Gastroesophageal sphincter (tissue), 4 donors: ENCODE results near the gene CHRM4. TPM values are rescaled to one million over a fixed set of nuclear protein-coding genes. Genes with fewer than 3 reads are reported as not detected.

Experiments used
- ATAC-seq: fragments of 150-250 bp; one replicate; pipeline ENCODE4 v1.9.1; 2016; ENCODE audit warnings: mild to moderate bottlenecking, moderate library complexity
- H3K27ac ChIP-seq, 4 donors: fragments of 200-600 bp; sonication (generic) in 3 of 4; 1 replicate in 3 of 4; 2 replicates in 1 of 4; pipeline ENCODE4 v1.5.1; 2016 to 2019
- H3K27me3 ChIP-seq: fragments of 200-600 bp; sonication (generic); one replicate; pipeline ENCODE4 v1.5.1; 2019
- H3K36me3 ChIP-seq, 2 donors: fragments of 200-600 bp; sonication (generic); one replicate each; pipeline ENCODE4 v1.5.1; 2019; ENCODE audit warnings: control low read depth in 1 of 2
- H3K4me1 ChIP-seq, 3 donors: fragments of 200-600 bp; sonication (generic); 1 replicate in 2 of 3; 2 replicates in 1 of 3; pipeline ENCODE4 v1.5.1; 2016 to 2019; ENCODE audit warnings: control low read depth in 2 of 3
- H3K4me3 ChIP-seq, 2 donors: fragments of 200-600 bp; sonication (generic); one replicate each; pipeline ENCODE4 v1.5.1; 2019; ENCODE audit warnings: mild to moderate bottlenecking in 1 of 2, moderate library complexity in 1 of 2
- H3K9me3 ChIP-seq, 3 donors: fragments of 200-600 bp; sonication (generic); one replicate each; pipeline ENCODE4 v1.5.1; 2017 to 2019; ENCODE audit warnings: control low read depth in 2 of 3
- CTCF ChIP-seq, 4 experiments: fragments of 200-600 bp in 2 of 4; fragments of 450-650 bp in 2 of 4; sonication (generic) in 1 of 4; IDR thresholded peaks; one replicate each; pipeline ENCODE4 v1.5.1; 2017 to 2019; ENCODE audit warnings: antibody characterized with exemption in 4 of 4, mild to moderate bottlenecking in 2 of 4, moderate library complexity in 2 of 4
- EP300 ChIP-seq: sonication (generic); formaldehyde crosslinking; IDR thresholded peaks from one replicate; pipeline ENCODE4 v1.6.1; 2017; ENCODE audit warnings: antibody characterized with exemption, mild to moderate bottlenecking
- POLR2A ChIP-seq, 2 donors: fragments of 450-650 bp; IDR thresholded peaks; one replicate each; pipeline ENCODE4 v1.6.1; 2017; ENCODE audit warnings: antibody characterized with exemption in 2 of 2, mild to moderate bottlenecking in 2 of 2, moderate library complexity in 1 of 2
- POLR2AphosphoS5 ChIP-seq: sonication (generic); formaldehyde crosslinking; IDR thresholded peaks from one replicate; pipeline ENCODE4 v1.6.1; 2017; ENCODE audit warnings: antibody characterized with exemption
- WGBS, 2 donors: methylation state at CpG; one replicate each; pipeline ENCODE4 v1.1.5; 2018; ENCODE audit warnings: low coverage in 1 of 2; 5-methylcytosine and 5-hydroxymethylcytosine counted together
- total RNA-seq, 4 donors: library from RNA; depleted of rRNA; stranded (reverse); fragments of >200 nt; gene quantifications; one replicate each; pipeline ENCODE4 v1.1.0, GENCODE V29; 2016

Gene CHRM4
- total RNA-seq, 4 donors from 2014 or later: 0.27 to 1.3 (median 0.69) TPM; not detected in 1

GRCh38 chr11:46367244-46367915 lies 24.2 kb downstream of the CHRM4 start:
- Histone ChIP-seq H3K27ac (peak overlapping the region in 2 of 4 donors; percentile 12 to 29), H3K4me3 (peak overlapping the region in 1 of 2 donors; percentile 12), H3K27me3 (no peaks in the 10 kb centered on the region), H3K36me3 (peaks cover 0 to 46% of the 10 kb centered on the region in 2 donors), H3K9me3 (no peaks in the 10 kb centered on the region), H3K4me1 (peaks cover 0 to 62% (median 21%) of the 10 kb centered on the region in 3 donors)
- no peak for TF ChIP-seq EP300
- no peak for TF ChIP-seq POLR2AphosphoS5
- TF ChIP-seq POLR2A (IDR thresholded peaks at IDR 0.05): no peak
- TF ChIP-seq CTCF (IDR thresholded peaks at IDR 0.05): peak in 3 of 4 experiments; percentile 89 to 98 (median 93)
- ATAC-seq: peak; percentile 73
- 5% methylated on average over 4 of the region's 32 CpGs; no CpG with 5 or more reads in 1 of the 2 donors for WGBS, 2 donors

GRCh38 chr11:46366661-46367161 lies 24.9 kb downstream of the CHRM4 start:
- Histone ChIP-seq H3K27ac (peak overlapping the region in 1 of 4 donors; percentile 12), H3K4me3 (no peak overlapping the region), H3K9me3 (no peaks in the 10 kb centered on the region), H3K36me3 (peaks cover 0 to 39% of the 10 kb centered on the region in 2 donors), H3K27me3 (no peaks in the 10 kb centered on the region), H3K4me1 (peaks cover 0 to 69% (median 28%) of the 10 kb centered on the region in 3 donors)
- WGBS, 2 donors: no CpG with 5 or more reads among the region's 31 CpGs
- no peak for ATAC-seq
- TF ChIP-seq EP300 (no peak), CTCF (IDR thresholded peaks at IDR 0.05) (no peak), POLR2AphosphoS5 (no peak), POLR2A (IDR thresholded peaks at IDR 0.05) (no peak)

GRCh38 chr11:46366260-46366659 lies 25.3 kb downstream of the CHRM4 start:
- no peak overlapping the region for H3K27ac ChIP-seq
- no peak for ATAC-seq
- H3K36me3 ChIP-seq: peaks cover 0 to 35% of the 10 kb centered on the region in 2 donors
- no peaks in the 10 kb centered on the region for H3K27me3 ChIP-seq
- no peak for TF ChIP-seq CTCF (IDR thresholded peaks at IDR 0.05)
- no peak for TF ChIP-seq EP300
- no peak for TF ChIP-seq POLR2A (IDR thresholded peaks at IDR 0.05)
- no peak for TF ChIP-seq POLR2AphosphoS5
- H3K4me1 ChIP-seq: peaks cover 0 to 73% (median 33%) of the 10 kb centered on the region in 3 donors
- H3K4me3 ChIP-seq: no peak overlapping the region
- WGBS, 2 donors: 80 to 100% methylated on average over 1 of the region's 22 CpGs
- no peaks in the 10 kb centered on the region for H3K9me3 ChIP-seq

- peaks cover 0 to 20% of the 10 kb centered on the region in 2 donors for H3K36me3 ChIP-seq
- peaks cover 0 to 82% (median 36%) of the 10 kb centered on the region in 3 donors for H3K4me1 ChIP-seq
- peak overlapping the region in 1 of 4 donors; percentile 8 for H3K27ac ChIP-seq
- TF ChIP-seq POLR2A (IDR thresholded peaks at IDR 0.05) (no peak), POLR2AphosphoS5 (no peak), CTCF (IDR thresholded peaks at IDR 0.05) (no peak), EP300 (no peak)
- H3K4me3 ChIP-seq: no peak overlapping the region
- no peaks in the 10 kb centered on the region for H3K27me3 ChIP-seq
- no peaks in the 10 kb centered on the region for H3K9me3 ChIP-seq
- no CpG with 5 or more reads among the region's 3 CpGs for WGBS, 2 donors
- no peak for ATAC-seq
Measured at GRCh38 chr11:46364791-46365190, 26.8 kb downstream of the CHRM4 start.

GRCh38 chr11:46364056-46364455 lies 27.5 kb downstream of the CHRM4 start:
- peaks cover 0 to 76% (median 36%) of the 10 kb centered on the region in 3 donors for H3K4me1 ChIP-seq
- peaks cover 0 to 14% of the 10 kb centered on the region in 2 donors for H3K36me3 ChIP-seq
- H3K9me3 ChIP-seq: no peaks in the 10 kb centered on the region
- no peaks in the 10 kb centered on the region for H3K27me3 ChIP-seq
- 67 to 77% methylated on average over 7 to 8 of the region's 9 CpGs for WGBS, 2 donors
- no peak overlapping the region for H3K4me3 ChIP-seq
- TF ChIP-seq CTCF (IDR thresholded peaks at IDR 0.05) (no peak), POLR2AphosphoS5 (no peak), EP300 (no peak), POLR2A (IDR thresholded peaks at IDR 0.05) (no peak)
- no peak for ATAC-seq
- peak overlapping the region in 2 of 4 donors; percentile 83 for H3K27ac ChIP-seq
